Stimulated activated CD4-positive, alpha-beta T cell treated with anti-CD3 and anti-CD28 coated beads, Interleukin-12 subunit alpha, Interleukin-12 subunit beta, amount 100 ng/mL, for 24 hours (primary cell): ENCODE data around the gene CYP17A1.
A peak's percentile ranks its signal among the peaks of the same experiment; 100 is the strongest.

ENCODE experiments used
- DNase-seq, 2 experiments: peaks; one replicate each; pipeline ENCODE4 v3.0.0-alpha.2; 2020; ENCODE audit warnings: low read depth in 2 of 2

The CYP17A1 gene

DNA sequence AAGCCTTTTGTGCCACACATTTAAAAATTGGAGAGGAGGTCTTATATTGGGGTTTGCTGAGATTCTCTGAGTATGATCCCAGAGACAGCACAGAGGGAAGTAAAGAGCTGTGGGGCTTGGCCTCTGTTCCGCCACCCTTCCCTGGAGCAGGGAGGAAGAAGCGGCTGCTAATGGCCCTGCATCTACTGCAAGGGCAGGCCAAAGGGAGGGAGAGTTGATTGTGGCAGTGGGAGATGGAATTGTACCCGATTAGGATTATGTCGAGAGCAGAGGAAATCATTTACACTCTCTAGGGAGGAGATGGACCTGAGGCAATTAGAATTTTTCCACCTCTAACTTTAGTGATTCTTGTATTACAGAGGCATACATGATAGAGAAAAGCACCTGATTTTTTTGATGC lies 28.8 kb downstream of the CYP17A1 start:
- DNase-seq: no peak

DNA sequence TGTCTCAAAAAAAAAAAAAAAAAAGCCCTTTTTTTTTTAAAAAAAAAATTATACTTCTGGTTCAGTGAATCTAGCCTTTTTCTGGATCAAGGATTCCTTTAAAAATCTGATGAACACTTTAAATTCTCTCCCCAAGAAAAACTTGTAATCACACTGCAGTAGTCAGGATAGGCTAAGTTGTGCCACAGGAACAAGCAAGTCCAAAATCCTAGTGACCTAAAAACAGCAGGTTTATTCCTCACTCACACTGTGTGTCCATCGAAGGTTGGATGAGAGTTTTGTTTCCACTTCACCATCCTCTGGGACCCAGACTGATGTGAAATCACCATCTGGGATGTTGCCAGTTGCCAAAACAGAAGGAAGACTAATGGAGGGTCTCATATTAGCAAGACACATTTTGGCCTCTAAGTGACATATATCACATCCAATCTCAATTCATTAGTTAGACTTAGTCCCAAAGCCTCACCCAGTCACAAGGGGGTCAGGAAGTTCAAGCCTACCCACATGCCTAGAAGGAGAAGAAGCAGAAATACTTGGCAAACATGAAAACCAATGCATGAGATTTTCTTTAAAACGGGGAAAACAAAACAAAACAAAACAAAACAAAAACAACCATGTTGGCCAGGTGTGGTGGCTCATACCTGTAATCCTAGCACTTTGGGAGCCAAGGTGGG lies 32.7 kb downstream of the CYP17A1 start:
- no peak for DNase-seq

DNA sequence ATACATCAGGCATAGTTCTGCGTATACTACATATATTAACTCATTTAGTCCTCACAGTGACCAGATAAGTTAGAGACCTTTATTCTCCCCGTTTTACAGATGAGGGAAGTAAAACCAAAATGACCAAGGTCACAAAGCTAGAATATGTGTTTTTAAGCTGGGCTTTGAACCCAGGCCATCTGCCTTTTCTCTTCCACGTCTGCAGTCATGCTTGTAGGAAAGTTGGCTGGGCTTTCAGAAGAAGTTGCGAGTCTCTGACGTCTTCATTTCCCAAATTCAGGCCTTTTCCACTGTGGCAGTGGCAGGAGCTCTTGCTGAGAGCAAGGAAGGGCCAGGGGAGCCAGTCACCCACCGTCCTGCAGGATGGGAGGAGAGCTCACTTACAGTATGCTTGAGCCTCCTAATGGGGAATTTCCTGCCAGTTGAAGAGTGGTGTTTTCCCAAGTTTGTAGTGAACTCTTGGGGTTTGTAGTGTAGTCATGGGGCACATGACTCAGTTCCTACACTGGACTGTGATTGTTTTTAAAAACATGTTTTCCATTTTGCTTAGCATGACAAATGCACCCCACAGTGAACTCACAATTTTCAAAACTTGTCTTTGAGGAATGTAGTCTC lies 34.2 kb downstream of the CYP17A1 start:
- DNase-seq: no peak

DNA sequence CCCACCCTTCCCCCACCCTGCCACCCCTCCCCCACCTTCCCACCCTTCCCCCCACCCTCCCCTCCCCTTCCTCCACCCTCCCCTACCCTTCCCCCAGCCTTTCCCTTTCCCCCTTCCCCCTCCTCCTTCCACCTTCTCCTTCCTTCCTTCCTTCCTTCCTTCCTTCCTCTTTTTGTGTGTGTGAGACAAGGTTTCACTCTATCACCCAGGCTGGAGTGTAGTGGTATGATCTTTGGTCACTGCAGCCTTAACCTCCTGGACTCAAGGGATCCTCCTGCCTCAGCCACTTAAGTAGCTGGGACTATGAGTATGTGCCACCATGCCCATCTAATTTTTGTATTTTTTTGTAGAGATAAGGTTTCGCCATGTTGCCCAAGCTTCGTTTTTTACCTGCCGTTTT lies 35.2 kb downstream of the CYP17A1 start:
- DNase-seq: no peak

DNA sequence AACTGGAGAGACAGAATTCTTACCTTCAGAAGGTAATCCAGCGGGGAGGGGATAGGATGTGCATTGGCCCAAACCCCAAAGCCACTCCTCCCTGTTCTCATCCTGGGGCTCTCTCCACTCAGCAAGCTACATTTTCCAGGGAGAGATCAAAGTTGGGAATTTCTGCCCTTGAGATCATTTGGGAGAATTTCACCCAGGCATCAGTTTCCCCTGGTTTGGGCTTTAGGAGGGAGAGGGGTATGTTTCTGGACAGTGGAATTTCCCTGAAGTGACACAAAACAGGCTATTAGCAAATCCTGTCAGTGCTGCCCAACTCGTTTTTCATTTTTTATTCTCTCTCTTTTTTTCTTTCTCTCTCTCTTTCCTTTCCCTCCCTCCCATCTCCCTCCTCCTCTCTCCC lies 35.7 kb downstream of the CYP17A1 start:
- DNase-seq: no peak

DNA sequence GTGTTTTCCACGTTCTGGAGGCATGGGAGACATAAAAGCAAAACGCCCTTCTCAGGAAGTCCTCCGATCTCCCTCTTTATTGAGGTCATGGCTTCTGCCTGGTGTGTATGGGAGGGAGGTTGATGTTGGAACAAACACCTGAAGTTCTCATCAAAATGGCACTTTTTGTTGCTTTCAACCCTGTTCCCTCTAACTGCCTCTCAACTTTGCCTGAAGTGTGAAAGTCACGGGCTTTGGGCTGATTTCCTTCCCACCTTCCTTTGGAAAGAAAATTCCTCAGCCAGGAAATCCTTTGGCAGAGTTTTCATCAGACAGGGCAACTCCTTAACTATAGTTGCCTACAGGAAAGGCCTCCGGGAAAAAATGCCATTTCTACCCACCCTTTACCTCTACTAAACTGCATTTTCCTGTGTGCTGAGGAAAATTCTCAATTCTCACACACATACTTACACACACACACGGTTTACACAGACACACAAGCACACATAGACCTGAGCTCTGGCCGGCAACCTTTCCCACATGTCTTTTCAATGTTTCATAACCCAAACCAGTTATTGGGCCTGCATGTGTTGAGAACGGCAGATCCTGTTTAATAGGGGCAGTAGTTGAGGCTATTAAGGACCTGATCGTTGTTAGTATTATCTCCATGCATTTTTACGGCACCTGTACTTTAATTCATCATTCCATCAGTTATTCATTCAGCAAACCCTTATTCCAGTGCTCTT lies 36.4 kb downstream of the CYP17A1 start:
- no peak for DNase-seq

DNA sequence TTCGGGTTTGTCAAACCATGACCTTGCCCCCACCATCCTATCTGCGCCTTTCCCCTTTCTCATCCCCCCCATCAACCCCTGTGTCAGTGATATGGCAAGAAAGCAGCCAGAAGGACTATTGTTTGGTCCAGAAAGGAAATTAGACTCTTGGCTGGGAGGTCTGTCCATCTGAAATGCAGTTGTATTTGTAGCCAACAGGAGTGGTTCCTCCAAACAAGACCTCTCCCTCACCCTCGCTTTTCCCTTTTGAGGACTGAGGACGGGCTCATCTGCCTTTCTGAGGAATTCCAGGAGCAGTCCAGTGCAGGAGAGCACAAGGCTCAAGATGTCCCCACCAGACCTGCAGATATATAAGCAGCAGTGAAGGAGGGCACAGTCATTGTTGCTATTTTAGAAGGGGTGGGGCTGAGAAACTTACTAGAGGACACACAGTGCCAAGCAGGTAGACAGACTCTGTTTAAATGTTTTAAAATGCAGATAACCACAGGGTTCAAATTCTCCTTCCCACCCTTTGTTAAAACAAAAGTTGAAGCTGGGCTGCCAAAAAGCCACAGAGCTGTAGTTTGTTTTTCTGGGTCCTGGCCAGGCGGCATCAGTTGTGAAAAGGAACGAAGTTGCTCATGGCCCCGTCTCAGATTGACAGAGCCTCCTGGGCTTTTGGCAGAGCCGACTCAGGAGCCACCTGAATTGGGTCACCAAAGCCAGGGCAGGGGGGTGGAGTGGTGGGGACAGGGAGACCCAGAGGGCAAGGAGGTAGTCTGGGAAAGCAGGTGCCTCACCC lies 37.3 kb downstream of the CYP17A1 start:
- DNase-seq: no peak

DNA sequence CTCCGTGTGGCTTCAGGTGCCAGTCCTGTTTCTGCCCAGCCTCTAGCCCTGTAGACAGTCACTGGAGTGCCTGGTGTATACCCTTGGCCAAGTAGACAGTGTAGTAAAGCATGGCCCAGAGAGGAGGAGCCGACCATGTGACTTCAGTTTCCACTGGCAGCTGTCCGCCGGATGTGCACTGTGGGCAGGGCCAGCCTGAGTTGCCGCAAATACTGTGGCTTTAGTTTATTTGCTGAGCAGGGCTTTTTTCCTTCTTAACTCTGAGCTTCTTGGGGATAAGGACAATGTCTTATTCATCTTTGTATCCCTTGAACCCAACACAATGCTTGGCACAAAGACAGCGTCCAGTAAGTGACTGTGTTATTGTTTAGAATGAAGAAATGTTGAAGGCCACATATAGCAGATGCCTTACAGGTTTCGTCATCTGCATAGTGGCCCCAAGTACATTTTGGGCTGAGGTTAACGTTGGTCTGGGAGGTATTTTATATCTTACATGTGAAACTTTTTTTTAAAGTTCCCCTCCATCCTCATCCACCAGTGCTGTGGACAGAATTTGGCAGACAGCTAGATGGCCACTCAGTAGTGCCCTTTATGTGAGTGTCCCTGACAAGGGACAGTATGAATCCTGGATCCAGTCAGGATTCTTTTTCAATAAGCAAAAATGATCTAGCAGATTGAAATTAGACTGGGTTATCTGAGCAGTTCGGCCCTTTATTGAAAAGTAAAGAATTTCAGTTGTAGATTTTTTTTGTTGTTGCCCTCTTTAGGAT lies 40.6 kb downstream of the CYP17A1 start:
- DNase-seq: peak in 1 of 2 experiments; percentile 51

DNA sequence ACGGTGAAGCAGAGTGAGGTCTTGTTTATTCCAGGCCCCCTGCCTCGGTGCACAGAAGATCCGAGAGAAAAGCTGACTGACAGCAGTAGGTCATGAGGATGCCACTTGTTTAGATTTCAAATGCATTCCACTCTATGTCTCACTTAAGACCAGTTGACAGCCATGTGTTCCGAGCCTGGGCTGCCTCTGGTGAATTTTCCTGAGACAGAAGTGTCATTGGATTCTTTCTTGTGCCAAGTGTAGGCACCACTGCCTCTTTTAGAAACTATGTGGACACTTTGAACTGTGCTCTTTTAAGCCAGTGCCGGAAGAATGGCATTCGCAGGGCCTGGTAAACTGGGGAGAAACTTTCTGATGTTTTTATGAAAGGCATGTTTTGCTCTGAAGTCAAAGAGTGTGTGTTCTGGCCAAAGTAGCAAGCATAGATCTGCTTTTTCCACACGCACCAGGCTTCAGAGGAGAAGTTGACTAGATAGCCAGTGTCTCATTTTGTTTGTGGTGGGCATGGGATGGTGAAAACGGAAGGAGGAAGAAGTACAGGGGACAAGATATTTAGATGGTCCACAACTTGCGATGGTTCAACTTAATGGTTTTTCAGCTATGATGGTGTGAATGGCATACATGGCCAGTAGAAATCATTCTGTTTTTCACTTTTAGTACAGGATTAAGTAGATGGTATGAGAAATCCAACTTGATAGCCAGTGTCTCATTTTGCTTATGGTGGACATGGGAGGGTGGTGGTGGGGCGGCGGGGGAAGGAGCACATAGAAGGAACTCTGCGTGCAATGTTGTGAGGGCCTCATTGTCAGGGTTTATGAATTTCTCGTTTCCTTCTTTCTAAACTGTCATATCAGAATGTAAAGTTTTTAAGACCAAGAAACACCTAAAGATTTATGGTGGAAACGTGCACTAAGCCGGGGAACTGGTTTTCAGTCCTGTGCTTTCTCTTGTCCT lies 41.5 kb downstream of the CYP17A1 start:
- DNase-seq: no peak

DNA sequence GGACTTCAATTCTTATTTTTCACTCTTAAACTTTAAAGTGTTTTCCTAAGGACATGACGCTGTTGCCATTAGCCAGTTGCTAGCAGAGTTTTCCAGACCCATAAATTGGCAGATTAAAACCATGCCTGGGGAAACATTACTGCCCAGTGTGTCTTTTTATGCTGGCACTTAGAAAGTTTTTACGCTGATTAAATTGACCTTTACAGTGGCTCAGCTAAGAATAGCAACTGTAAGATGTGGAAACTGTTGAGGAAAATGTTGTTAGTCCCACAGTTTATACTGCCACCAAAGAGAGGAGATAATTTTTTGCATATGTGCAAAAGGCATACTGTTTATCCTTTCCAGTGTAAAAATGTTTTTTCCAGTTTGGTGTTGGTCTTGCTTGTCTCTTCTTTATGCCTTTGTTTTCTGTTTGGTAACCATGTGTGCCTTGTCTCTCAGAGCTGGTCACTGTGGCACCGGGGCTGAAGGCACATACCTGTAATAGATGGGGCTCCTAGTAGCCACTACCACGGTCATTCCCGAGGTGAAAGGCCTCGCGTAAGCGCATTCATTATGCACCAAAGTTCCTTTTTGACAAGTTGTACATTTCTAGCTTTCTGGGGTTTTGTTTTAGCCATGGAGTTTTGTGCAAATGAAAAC lies 45.3 kb downstream of the CYP17A1 start:
- no peak for DNase-seq

DNA sequence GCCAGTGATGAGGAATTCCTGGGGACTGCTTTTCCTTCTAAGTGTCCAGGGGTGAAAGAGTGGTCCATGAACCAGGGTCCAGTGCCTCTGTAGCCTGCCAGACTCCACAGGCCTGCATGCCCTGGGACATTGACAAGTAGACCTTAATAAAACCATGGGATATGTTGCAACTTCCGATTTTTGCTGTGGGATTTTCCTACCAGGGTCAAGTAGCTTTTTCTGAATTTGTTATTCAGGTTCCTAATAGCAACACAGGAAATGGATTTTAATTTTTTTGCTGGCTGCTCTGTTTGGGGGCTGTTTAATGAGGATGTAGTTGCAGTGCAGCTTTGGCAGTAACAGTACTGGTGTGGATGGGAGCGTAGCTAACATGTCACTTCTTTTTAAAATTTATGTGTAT lies 51.4 kb downstream of the CYP17A1 start:
- DNase-seq: no peak

DNA sequence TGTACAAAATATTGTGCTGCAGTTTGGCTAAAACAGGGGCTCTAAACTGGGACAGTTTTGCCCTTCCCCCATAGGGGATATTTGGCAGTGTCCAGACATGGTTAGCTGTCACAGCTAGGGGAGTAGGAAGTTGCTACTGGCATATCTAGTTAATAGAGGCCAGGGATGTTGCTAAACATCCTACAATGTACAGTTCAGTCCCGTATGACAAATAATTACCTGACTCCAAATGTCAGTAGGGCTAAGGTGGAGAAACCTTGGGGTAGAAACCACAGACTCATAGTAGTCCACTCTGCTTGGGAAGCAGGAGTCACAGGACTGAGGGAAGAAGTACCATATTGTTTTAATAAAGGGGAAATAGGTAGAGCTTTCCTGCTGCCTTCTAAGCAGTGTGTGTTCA lies 53.6 kb downstream of the CYP17A1 start:
- DNase-seq: no peak

DNA sequence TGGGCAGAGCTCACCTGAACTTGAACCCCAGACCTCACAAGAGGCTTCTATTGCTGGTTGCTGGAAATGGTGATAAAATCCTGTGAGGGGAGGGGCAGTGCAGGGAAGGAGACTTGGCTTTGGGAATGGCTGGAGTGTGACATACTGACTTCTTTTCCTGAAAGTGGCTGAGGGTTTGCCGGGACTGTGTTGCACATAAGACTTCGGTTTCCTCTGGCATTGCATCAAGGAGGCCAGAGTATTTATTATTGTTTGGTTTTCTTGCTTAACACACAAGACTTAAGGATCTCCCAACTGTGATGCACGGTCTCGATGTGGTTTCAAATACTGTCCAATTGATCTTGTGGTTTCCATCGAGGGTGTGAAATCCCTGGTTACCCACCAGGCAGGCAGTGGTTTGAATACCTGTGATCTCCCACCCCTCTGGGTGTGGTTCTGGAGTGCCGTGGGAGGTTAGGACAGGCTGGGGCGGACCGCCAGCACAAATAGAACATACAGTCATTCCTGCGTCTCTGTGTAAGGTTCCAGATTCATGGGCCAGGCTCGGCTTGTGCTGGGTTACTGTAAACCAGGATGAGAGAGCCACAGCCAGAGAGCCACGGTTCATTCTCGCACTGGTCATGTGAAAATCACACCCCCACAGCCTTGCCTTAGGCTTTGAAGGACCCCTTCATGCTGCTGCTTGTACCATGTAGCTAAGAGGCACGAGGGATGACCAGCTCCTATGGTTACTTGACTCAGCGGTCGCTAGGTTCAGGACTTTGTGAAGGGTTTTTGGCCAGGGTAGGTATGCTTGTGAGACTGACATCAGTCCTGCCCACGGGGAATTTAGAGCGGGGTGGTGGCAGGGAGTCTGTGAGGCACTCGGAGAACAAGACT lies 54.3 kb downstream of the CYP17A1 start:
- no peak for DNase-seq

DNA sequence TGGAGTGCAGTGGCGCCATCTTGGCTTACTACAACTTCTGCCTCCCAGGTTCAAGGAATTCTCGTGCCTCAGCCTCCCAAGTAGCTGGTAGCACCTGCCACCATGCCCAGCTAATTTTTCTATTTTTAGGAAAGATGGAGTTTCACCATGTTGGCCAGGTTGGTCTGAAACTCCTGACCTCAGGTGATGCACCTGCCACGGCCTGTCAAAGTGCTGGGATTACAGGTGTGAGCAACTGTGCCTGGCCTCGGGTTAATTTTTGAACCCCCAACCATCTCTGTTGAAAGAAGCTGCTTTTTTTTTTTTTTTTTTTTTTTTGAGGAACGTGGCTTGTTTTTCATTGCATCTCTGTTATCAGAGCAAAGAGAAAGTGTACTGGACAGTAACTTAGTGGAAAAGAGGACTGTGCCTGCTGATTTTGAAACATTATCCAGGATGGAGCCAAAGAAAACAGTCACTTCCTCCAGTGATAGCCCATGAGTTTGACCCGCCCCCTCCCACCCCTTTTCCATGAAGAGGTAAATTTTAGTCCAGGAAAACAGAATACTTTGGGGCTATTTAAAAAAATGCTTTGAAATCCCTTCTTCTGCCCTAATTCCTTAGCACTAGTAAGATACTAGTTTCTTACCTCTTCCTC lies 55.2 kb downstream of the CYP17A1 start:
- DNase-seq: no peak

DNA sequence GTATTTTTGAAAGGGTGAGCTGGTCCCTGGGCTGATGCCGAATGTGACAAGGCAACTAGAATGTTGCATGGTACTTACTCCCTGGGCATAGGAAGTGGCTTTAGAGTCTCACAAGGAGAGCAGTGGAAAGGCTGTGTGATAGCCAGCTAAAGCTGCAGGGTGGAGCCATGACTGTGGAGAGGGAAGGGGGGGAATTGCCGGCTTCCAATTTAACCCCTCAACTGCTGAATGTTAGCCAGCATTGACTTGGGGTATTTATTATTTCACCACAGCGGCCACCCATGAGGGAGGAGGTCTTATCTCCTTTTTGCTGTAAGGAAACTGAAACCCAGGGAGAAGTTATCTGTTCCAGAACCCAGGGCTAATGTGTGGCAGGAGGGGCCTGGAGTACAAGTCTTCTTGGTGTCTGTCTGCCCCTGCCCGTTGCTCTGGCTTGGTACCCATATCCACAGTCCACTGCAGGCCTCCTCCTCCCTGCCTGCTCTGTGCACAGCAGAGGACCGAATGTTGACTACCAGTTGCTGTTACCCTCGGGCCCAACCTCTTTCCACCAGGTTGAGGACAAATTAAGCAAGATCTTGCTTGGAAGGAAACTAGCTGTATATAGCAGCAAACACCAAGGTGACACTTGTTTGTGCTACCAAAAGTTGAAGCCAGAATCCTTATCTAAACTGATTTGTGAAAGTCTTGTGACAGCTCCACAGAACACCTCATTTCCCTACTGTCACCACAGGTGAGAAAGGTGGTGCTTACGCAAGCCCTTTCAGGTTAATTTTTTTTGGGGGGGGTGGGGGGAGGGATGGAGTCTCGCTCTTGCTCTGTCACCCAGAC lies 55.9 kb downstream of the CYP17A1 start:
- no peak for DNase-seq
